Lower leg skin (tissue), 3 donors: Measurements from ENCODE around the gene CEACAM18.

Source experiments
- CTCF ChIP-seq, 3 donors: fragments of 450-650 bp; IDR thresholded peaks; one replicate each; pipeline ENCODE4 v1.5.1; 2016; ENCODE audit warnings: antibody characterized with exemption in 3 of 3, mild to moderate bottlenecking in 3 of 3, moderate library complexity in 2 of 3
- POLR2A ChIP-seq, 2 donors: fragments of 450-650 bp; IDR thresholded peaks; one replicate each; pipeline ENCODE4 v1.6.1; 2016 to 2017; ENCODE audit warnings: antibody characterized with exemption in 2 of 2, mild to moderate bottlenecking in 1 of 2, moderate library complexity in 1 of 2

DNA sequence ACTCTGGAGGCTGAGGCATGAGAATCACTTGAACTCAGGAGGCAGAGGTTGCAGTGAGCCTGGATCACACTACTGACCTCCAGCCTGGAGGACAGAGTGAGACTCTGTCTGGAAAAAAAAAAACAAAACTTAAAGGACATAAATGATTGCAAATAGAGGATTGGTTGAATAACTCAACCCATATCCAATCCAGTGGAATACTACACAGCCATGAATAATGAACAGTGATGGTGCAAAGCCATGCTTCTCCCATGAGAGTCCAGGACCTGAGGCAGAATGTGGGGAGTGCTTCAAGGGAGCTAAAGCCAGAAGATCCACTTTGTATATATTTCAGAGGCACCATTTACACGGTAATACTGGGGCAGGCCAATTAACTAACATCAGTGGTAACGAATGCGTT, 2.2 kb upstream of the CEACAM18 start:
- no peak for TF ChIP-seq POLR2A (IDR thresholded peaks at IDR 0.05)
- TF ChIP-seq CTCF (IDR thresholded peaks at IDR 0.05), result no peak
